ENCODE data around the gene CX3CR1. TPM values are rescaled to one million over a fixed set of nuclear protein-coding genes. Genes with fewer than 3 reads are reported as not detected.

CX3CR1 gene
- total and polyA plus RNA-seq, 9 of the 15 experiments (the other 6 are each of a cell fraction or from before 2014, with no cell fraction given), result 0.03 to 0.21 TPM; not detected in 7

DNA sequence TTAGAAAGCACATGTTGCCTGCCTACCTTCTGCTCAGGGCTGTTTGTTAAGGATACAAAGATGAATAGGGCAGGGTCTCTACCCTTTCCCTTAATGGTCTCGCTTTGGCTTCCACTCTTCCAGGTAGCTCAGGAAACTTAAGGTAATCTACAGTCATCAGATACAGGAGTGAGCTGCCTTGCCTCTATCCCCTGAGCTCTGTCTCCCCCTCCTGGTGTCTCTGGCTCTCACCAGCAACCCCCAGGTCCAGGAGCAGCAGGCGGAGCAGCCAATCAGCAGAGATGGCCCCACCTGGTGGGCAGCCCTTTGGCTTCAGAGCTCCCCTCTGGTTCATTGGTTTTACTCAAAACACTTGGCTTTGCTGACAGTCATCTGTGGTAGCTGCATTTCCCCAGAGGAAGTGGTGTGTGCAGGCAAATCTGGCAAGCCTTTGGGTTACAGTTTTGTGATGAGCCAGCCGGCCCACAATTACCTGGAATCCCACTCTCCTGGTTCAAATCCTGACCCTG lies 8.5 kb upstream of the CX3CR1 start:
- in situ Hi-C loops (cut with MboI), result loop anchor here (5.0 kb wide), 2 partner anchors 101 to 161 kb away; no protein-coding TSS in a partner anchor
- intact Hi-C loops (cut with micrococcal nuclease), result loop anchor here (1.0 to 2.0 kb wide), 6 partner anchors 80 to 288 kb away; no protein-coding TSS in a partner anchor
- ChIA-PET POLR2A (interaction anchor here (0.6 to 2.0 kb wide), 16 partner anchors 11 to 839 kb away, joined by 3 to 17 read pairs (median 4); partner anchors contain the start of genes RPSA and XIRP1), CTCF (ENCODE audit: low intra/inter-chr PET ratio) (interaction anchor here (0.8 to 3.8 kb wide), 11 partner anchors 64 to 288 kb away, joined by 3 to 63 read pairs (median 4); partner anchors contain the start of gene XIRP1)
- Histone ChIP-seq H2AFZ (ENCODE audit: low read depth, low read length) (no peak overlapping the region), H3K4me3 (no peak overlapping the region), H3K79me2 (ENCODE audit: control insufficient read depth, insufficient read depth, low read length) (no peaks in the 10 kb centered on the region), H3K9me3 (replicated peaks; ENCODE audit: control insufficient read depth, insufficient read depth, low read depth, low read length) (no peaks in the 10 kb centered on the region), H3K36me3 (ENCODE audit: control insufficient read depth, insufficient read depth, low read length) (no peaks in the 10 kb centered on the region), H3K4me1 (replicated peaks in 1 of 2; ENCODE audit: control insufficient read depth in 2 of 2, insufficient read depth in 2 of 2, low read length in 2 of 2) (peaks cover 3 to 21% of the 10 kb centered on the region in 2 experiments; a peak in 3 of 5 replicates), H3K4me2 (ENCODE audit: insufficient read depth, low read length) (no peak overlapping the region), H3K27me3 (ENCODE audit: control insufficient read depth in 2 of 2, insufficient read depth in 2 of 2, low read length in 2 of 2) (peaks cover 0 to 4% of the 10 kb centered on the region in 2 experiments; a peak in 1 of 5 replicates), H4K20me1 (replicated peaks; ENCODE audit: control insufficient read depth, insufficient read depth, low read length) (no peaks in the 10 kb centered on the region), H3K27ac (ENCODE audit: extremely low read depth, low read depth, low read length) (no peak overlapping the region), H3K9me1 (ENCODE audit: control insufficient read depth, insufficient read depth, low read length) (no peaks in the 10 kb centered on the region), H3K9ac (ENCODE audit: insufficient read depth in 1 of 2, low read depth in 2 of 2, low read length in 2 of 2) (no peak overlapping the region)
- DNase-seq (ENCODE audit: extremely low read depth in 1 of 4, low spot score in 3 of 4), result peak; percentile 90 to 97 (median 94)
- BruUV-seq (replicated peaks), result no TSS peak
- 12% methylated on average over 3 of the region's 3 CpGs for WGBS (ENCODE audit: insufficient coverage, low coverage, missing lambda C conversion rate)
- FAIRE-seq, result peak; percentile 93
- ATAC-seq, result peak; percentile 96
- no peak for TF ChIP-seq KHSRP (IDR thresholded peaks at IDR 0.05)
- no peak for TF ChIP-seq RBM15 (IDR thresholded peaks at IDR 0.05; ENCODE audit: insufficient read depth, low read length)
- TF ChIP-seq ZNF347 (CRISPR knock-in tag; IDR thresholded peaks at IDR 0.05; ENCODE audit: low read depth), result no peak
- TF ChIP-seq MYNN (IDR thresholded peaks at IDR 0.05), result no peak
- TF ChIP-seq MYNN (CRISPR knock-in tag; IDR thresholded peaks at IDR 0.05), result no peak
- peak; percentile 34; the same call in 1 of the 2 replicates for TF ChIP-seq CREM (IDR thresholded peaks at IDR 0.05; ENCODE audit: low read depth)
- TF ChIP-seq ZNF263 (CRISPR knock-in tag; IDR thresholded peaks at IDR 0.05; ENCODE audit: borderline replicate concordance), result no peak; the same call in 1 of the 2 replicates
- no peak for TF ChIP-seq TAF15 (IDR thresholded peaks at IDR 0.05; ENCODE audit: low read depth, low read length)
- peak; percentile 13; the same call in 1 of the 2 replicates for TF ChIP-seq CBX5 (IDR thresholded peaks at IDR 0.05; ENCODE audit: borderline replicate concordance, low read depth)
- TF ChIP-seq, protein P1, sequence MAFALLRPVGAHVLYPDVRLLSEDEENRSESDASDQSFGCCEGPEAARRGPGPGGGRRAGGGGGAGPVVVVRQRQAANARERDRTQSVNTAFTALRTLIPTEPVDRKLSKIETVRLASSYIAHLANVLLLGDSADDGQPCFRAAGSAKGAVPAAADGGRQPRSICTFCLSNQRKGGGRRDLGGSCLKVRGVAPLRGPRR (CRISPR knock-in tag; IDR thresholded peaks at IDR 0.05), result no peak
- TF ChIP-seq CHD2 (IDR thresholded peaks at IDR 0.05; ENCODE audit: low read depth, low read length), result 0 out of 2 replicates have a peak, but pooled peaks have one; percentile 27
- TF ChIP-seq, protein P2, sequence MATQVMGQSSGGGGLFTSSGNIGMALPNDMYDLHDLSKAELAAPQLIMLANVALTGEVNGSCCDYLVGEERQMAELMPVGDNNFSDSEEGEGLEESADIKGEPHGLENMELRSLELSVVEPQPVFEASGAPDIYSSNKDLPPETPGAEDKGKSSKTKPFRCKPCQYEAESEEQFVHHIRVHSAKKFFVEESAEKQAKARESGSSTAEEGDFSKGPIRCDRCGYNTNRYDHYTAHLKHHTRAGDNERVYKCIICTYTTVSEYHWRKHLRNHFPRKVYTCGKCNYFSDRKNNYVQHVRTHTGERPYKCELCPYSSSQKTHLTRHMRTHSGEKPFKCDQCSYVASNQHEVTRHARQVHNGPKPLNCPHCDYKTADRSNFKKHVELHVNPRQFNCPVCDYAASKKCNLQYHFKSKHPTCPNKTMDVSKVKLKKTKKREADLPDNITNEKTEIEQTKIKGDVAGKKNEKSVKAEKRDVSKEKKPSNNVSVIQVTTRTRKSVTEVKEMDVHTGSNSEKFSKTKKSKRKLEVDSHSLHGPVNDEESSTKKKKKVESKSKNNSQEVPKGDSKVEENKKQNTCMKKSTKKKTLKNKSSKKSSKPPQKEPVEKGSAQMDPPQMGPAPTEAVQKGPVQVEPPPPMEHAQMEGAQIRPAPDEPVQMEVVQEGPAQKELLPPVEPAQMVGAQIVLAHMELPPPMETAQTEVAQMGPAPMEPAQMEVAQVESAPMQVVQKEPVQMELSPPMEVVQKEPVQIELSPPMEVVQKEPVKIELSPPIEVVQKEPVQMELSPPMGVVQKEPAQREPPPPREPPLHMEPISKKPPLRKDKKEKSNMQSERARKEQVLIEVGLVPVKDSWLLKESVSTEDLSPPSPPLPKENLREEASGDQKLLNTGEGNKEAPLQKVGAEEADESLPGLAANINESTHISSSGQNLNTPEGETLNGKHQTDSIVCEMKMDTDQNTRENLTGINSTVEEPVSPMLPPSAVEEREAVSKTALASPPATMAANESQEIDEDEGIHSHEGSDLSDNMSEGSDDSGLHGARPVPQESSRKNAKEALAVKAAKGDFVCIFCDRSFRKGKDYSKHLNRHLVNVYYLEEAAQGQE (IDR thresholded peaks at IDR 0.05; ENCODE audit: borderline replicate concordance), result peak; percentile 96
- TF ChIP-seq, protein P2 (CRISPR knock-in tag; IDR thresholded peaks at IDR 0.05; ENCODE audit: low read depth), result no peak
- TF ChIP-seq TEAD1 (CRISPR knock-in tag; IDR thresholded peaks at IDR 0.05), result 0 out of 4 replicates have a peak, but pooled peaks have one; percentile 8 to 59
